Vein endothelial cell (primary cell): ENCODE results near the gene VAPB. TPM values are rescaled to one million over a fixed set of nuclear protein-coding genes. Genes with fewer than 3 reads are reported as not detected.

Experiments used
- total RNA-seq: library from RNA; depleted of rRNA; stranded (reverse); fragments of >200 nt; gene quantifications from 2 replicates; pipeline ENCODE4 v1.2.3, GENCODE V29; 2012

Gene VAPB
- 16.3 and 17.4 TPM in 2 replicates for total RNA-seq

GRCh38 chr20:58388882-58389323 lies at the start of gene VAPB:
Gene VAPB, plus strand, starts transcription at chr20:58389229. Its CDS starts 231 bp downstream, at chr20:58389460.

Other genes with a start within 250 kb of the VAPB start
- gene ANKRD60, start 160.6 kb upstream of the VAPB start, total RNA-seq: not detected in 2 replicates
- gene RAB22A, start 79.5 kb upstream of the VAPB start, total RNA-seq: 14.7 and 18.8 TPM in 2 replicates
- 0.38 TPM in 1 of 2 replicates, not detected in the other for gene APCDD1L, start 126.2 kb downstream of the VAPB start, total RNA-seq